SK-N-SH treated with all-trans-retinoic acid at 6 μM for 48 hours (cell line): Measurements from ENCODE around the gene UNC93B1.
"Not testable (repeated sequence)": the region's sequence is repeated elsewhere in the genome, so short reads cannot be mapped to it uniquely, and the experiment has no call there.

Experiments
- ARNTL ChIP-seq: fragments of 450-650 bp; formaldehyde crosslinking; IDR thresholded peaks from 2 replicates; pipeline ENCODE4 v1.5.0; 2020; ENCODE audit warnings: low read depth, mild to moderate bottlenecking, moderate library complexity, borderline replicate concordance
- CREB5 ChIP-seq: fragments of 250-450 bp; sonication (Bioruptor Pico); IDR thresholded peaks from 2 replicates; pipeline ENCODE4 v1.5.1; 2020; ENCODE audit warnings: low read depth, mild to moderate bottlenecking, moderate library complexity
- ISL1 ChIP-seq: fragments of 250-450 bp; sonication (Bioruptor Pico); IDR thresholded peaks from 2 replicates; pipeline ENCODE4 v2.1.2; 2022; ENCODE audit warnings: mild to moderate bottlenecking, moderate library complexity
- OSR1 ChIP-seq: fragments of 250-450 bp; sonication (Bioruptor Pico); IDR thresholded peaks from 2 replicates; pipeline ENCODE4 v1.8.0; 2022; ENCODE audit warnings: moderate library complexity, mild to moderate bottlenecking, inconsistent platforms
- RARB ChIP-seq: fragments of 250-450 bp; sonication (Bioruptor Pico); IDR thresholded peaks from 2 replicates; pipeline ENCODE4 v1.8.0; 2021; ENCODE audit warnings: mild to moderate bottlenecking, moderate library complexity
- ZC3H10 ChIP-seq: fragments of 250-450 bp; sonication (Bioruptor Pico); IDR thresholded peaks from 2 replicates; pipeline ENCODE4 v1.5.1; 2021; ENCODE audit warnings: mild to moderate bottlenecking, moderate library complexity
- TF ChIP-seq, protein P1 (sequence below): fragments of 250-450 bp; sonication (Bioruptor Pico); IDR thresholded peaks from 2 replicates; pipeline ENCODE4 v1.8.0; 2020; ENCODE audit warnings: mild to moderate bottlenecking, moderate library complexity, borderline replicate concordance

DNA sequence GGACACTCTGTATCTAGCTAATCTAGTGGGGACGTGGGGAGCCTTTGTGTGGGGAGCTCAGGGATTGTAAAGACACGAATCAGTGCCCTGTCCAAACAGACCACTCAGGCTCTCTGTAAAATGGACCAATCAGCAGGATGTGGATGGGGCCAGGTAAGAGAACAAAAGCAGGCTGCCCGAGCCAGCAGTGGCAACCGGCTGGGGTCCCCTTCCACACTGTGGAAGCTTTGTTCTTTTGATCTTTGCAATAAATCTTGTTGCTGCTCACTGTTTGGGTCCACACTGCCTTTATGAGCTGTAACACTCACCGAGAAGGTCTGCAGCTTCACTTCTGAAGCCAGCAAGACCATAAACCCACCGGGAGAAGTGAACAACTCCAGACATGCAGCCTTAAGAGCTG is 40.0 kb downstream of the UNC93B1 start:
- not testable (repeated sequence) for TF ChIP-seq RARB; ARNTL (CRISPR knock-in tag); ZC3H10 (CRISPR knock-in tag); CREB5 (CRISPR knock-in tag); ISL1 (CRISPR knock-in tag); OSR1 (CRISPR knock-in tag)
- TF ChIP-seq, protein P1, sequence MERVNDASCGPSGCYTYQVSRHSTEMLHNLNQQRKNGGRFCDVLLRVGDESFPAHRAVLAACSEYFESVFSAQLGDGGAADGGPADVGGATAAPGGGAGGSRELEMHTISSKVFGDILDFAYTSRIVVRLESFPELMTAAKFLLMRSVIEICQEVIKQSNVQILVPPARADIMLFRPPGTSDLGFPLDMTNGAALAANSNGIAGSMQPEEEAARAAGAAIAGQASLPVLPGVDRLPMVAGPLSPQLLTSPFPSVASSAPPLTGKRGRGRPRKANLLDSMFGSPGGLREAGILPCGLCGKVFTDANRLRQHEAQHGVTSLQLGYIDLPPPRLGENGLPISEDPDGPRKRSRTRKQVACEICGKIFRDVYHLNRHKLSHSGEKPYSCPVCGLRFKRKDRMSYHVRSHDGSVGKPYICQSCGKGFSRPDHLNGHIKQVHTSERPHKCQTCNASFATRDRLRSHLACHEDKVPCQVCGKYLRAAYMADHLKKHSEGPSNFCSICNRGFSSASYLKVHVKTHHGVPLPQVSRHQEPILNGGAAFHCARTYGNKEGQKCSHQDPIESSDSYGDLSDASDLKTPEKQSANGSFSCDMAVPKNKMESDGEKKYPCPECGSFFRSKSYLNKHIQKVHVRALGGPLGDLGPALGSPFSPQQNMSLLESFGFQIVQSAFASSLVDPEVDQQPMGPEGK = not testable (repeated sequence)
